ENCODE results near the gene MRPS9.

Gene MRPS9

DNA sequence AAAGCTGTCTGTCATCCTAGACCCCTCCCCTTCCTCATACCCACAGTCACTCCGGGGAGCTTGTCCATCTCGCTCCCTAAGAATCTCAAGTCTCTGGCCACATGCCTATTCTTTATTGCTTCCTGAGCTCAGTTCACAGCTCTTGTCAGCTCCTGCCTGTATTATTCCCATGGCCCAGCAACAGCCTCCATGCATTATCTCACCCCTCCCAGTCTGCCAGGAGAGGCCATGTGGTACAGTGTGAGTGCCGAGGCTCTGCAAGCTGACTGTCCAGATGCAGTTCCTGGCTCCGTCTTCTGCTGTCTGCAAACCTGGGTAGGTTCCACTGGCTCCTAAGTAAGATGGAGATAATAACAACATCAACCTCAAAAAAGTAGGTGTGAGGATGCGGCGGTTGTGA, 79.7 kb downstream of the MRPS9 start:
- no peak for TF ChIP-seq GABPA (IDR thresholded peaks at IDR 0.05; ENCODE audit: low read depth)
- TF ChIP-seq, protein P1, sequence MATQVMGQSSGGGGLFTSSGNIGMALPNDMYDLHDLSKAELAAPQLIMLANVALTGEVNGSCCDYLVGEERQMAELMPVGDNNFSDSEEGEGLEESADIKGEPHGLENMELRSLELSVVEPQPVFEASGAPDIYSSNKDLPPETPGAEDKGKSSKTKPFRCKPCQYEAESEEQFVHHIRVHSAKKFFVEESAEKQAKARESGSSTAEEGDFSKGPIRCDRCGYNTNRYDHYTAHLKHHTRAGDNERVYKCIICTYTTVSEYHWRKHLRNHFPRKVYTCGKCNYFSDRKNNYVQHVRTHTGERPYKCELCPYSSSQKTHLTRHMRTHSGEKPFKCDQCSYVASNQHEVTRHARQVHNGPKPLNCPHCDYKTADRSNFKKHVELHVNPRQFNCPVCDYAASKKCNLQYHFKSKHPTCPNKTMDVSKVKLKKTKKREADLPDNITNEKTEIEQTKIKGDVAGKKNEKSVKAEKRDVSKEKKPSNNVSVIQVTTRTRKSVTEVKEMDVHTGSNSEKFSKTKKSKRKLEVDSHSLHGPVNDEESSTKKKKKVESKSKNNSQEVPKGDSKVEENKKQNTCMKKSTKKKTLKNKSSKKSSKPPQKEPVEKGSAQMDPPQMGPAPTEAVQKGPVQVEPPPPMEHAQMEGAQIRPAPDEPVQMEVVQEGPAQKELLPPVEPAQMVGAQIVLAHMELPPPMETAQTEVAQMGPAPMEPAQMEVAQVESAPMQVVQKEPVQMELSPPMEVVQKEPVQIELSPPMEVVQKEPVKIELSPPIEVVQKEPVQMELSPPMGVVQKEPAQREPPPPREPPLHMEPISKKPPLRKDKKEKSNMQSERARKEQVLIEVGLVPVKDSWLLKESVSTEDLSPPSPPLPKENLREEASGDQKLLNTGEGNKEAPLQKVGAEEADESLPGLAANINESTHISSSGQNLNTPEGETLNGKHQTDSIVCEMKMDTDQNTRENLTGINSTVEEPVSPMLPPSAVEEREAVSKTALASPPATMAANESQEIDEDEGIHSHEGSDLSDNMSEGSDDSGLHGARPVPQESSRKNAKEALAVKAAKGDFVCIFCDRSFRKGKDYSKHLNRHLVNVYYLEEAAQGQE (IDR thresholded peaks at IDR 0.05; ENCODE audit: insufficient replicate concordance, low read depth) = no peak
- TF ChIP-seq POLR2AphosphoS5 (IDR thresholded peaks at IDR 0.05; ENCODE audit: low read depth) = no peak
- TF ChIP-seq CTCF (IDR thresholded peaks at IDR 0.05; ENCODE audit: insufficient read depth, low read length) = no peak
- no peak for TF ChIP-seq SPI1 (IDR thresholded peaks at IDR 0.05; ENCODE audit: borderline replicate concordance, low read depth)
- H3K27me3 ChIP-seq (ENCODE audit: insufficient read depth, poor library complexity, severe bottlenecking) = peaks cover 5% of the 10 kb centered on the region
- no peak overlapping the region for H3K4me3 ChIP-seq (replicated peaks; ENCODE audit: insufficient read depth, low read length)
- DNase-seq (ENCODE audit: low read depth in 1 of 2, low spot score in 1 of 2) = no peak
- no peak overlapping the region for H3K27ac ChIP-seq (replicated peaks)

- Histone ChIP-seq H3K27me3 (ENCODE audit: insufficient read depth, poor library complexity, severe bottlenecking) (peaks cover 5% of the 10 kb centered on the region), H3K27ac (replicated peaks) (no peak overlapping the region), H3K4me3 (replicated peaks; ENCODE audit: insufficient read depth, low read length) (no peak overlapping the region)
- no peak for DNase-seq (ENCODE audit: low read depth in 1 of 2, low spot score in 1 of 2)
- no peak for TF ChIP-seq POLR2AphosphoS5 (IDR thresholded peaks at IDR 0.05; ENCODE audit: low read depth)
Measured at GRCh38 chr2:105118960-105119359, 81.1 kb downstream of the MRPS9 start.

GRCh38 chr2:105121434-105121833, 83.6 kb downstream of the MRPS9 start:
- no peak for TF ChIP-seq SPI1 (IDR thresholded peaks at IDR 0.05; ENCODE audit: borderline replicate concordance, low read depth)
- TF ChIP-seq CTCF (IDR thresholded peaks at IDR 0.05; ENCODE audit: insufficient read depth, low read length) = no peak
- H3K27ac ChIP-seq (replicated peaks) = no peak overlapping the region
- DNase-seq (ENCODE audit: low read depth in 1 of 2, low spot score in 1 of 2) = no peak
- peaks cover 5% of the 10 kb centered on the region for H3K27me3 ChIP-seq (ENCODE audit: insufficient read depth, poor library complexity, severe bottlenecking)
- H3K4me3 ChIP-seq (replicated peaks; ENCODE audit: insufficient read depth, low read length) = no peak overlapping the region

GRCh38 chr2:105125428-105125827, 87.6 kb downstream of the MRPS9 start:
- TF ChIP-seq POLR2AphosphoS5 (IDR thresholded peaks at IDR 0.05; ENCODE audit: low read depth) (no peak), SPI1 (IDR thresholded peaks at IDR 0.05; ENCODE audit: borderline replicate concordance, low read depth) (no peak), GABPA (IDR thresholded peaks at IDR 0.05; ENCODE audit: low read depth) (no peak), CTCF (IDR thresholded peaks at IDR 0.05; ENCODE audit: insufficient read depth, low read length) (no peak)
- TF ChIP-seq, protein P1 (IDR thresholded peaks at IDR 0.05; ENCODE audit: insufficient replicate concordance, low read depth) = no peak

More at GRCh38 chr2:105125428-105125827, 87.6 kb downstream of the MRPS9 start:
- DNase-seq (ENCODE audit: low read depth in 1 of 2, low spot score in 1 of 2) = no peak
- H3K27me3 ChIP-seq (ENCODE audit: insufficient read depth, poor library complexity, severe bottlenecking) = peaks cover 5% of the 10 kb centered on the region
- no peak overlapping the region for H3K27ac ChIP-seq (replicated peaks)
- H3K4me3 ChIP-seq (replicated peaks; ENCODE audit: insufficient read depth, low read length) = no peak overlapping the region

Measured in HL-60 (cell line).